ENCODE data around the gene MYO15B.

MYO15B gene

GRCh38 chr17:75617218-75617617, 29.6 kb downstream of the MYO15B start:
- no peak overlapping the region for H3K4me3 ChIP-seq (ENCODE audit: control insufficient read depth, low read depth, low read length)
- DNase-seq (ENCODE audit: low read depth): no peak

GRCh38 chr17:75617675-75618074, 30.1 kb downstream of the MYO15B start:
- no peak for DNase-seq (ENCODE audit: low read depth)
- TF ChIP-seq CTCF (IDR thresholded peaks at IDR 0.05; ENCODE audit: control insufficient read depth, insufficient read depth, low read depth, low read length, missing control alignments): no peak
- no peak overlapping the region for H3K4me3 ChIP-seq (ENCODE audit: control insufficient read depth, low read depth, low read length)

More at GRCh38 chr17:75617218-75617617, 29.6 kb downstream of the MYO15B start:
- TF ChIP-seq CTCF (IDR thresholded peaks at IDR 0.05; ENCODE audit: control insufficient read depth, insufficient read depth, low read depth, low read length, missing control alignments): no peak

DNA sequence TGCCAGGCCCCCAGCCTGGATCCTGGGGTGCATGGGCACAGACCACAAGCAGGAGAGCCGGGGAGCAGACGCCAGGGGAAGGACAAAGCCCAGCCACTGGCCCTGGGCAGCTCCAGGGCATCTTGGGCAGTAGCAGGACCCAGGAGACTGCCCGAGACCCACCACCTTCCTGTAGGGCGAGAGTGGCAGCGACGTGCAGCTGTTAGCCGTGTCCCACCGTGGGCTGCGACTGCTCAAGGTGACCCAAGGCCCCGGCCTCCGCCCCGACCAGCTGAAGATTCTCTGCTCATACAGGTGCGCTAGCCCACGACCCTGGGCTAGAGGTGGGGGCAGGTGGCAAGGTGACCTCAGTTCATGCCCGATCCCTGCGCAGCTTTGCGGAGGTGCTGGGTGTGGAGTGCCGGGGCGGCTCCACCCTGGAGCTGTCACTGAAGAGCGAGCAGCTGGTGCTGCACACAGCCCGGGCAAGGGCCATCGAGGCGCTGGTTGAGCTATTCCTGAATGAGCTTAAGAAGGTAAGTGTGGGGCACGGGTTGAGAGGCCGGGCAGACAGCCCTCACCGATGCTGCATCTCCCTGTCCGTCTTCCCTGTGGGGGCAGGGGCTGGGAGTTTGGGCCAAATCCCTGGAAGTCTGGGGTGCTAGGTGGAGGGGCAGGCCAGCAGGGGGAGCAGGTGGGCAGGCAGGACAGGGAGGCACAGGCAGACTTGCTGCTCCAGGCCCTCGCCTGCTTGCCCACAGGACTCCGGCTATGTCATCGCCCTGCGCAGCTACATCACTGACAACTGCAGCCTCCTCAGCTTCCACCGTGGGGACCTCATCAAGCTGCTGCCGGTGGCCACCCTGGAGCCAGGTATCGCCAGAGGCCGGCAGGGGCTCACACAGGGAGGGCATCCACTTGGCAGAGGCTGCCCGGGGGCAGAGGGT, 32.2 kb downstream of the MYO15B start:
- DNase-seq (ENCODE audit: low read depth): no peak
- H3K4me3 ChIP-seq (ENCODE audit: control insufficient read depth, low read depth, low read length): no peak overlapping the region
- TF ChIP-seq CTCF (IDR thresholded peaks at IDR 0.05; ENCODE audit: control insufficient read depth, insufficient read depth, low read depth, low read length, missing control alignments): peak; percentile 73

DNA sequence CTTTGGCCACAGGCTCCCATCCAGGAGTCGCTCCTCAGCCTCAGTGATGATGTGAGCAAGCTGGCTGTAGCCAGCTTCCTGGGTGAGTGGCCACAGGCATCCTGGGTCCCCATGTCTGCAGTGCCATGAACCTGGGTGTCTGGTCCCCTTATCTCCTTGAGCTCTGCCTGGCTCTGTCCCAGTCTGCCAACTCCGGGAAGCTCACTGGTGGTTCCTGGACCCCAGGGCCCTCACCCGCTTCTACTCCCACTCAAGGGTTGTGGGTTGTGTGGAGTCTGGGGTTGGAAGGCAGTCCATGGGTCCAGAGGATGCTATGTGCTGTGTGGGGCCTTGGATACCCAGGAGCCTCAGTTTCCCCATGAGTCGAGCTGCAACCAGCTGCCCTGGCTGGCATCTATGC, 33.9 kb downstream of the MYO15B start:
- no peak for TF ChIP-seq CTCF (IDR thresholded peaks at IDR 0.05; ENCODE audit: control insufficient read depth, insufficient read depth, low read depth, low read length, missing control alignments)
- no peak for DNase-seq (ENCODE audit: low read depth)
- no peak overlapping the region for H3K4me3 ChIP-seq (ENCODE audit: control insufficient read depth, low read depth, low read length)

DNA sequence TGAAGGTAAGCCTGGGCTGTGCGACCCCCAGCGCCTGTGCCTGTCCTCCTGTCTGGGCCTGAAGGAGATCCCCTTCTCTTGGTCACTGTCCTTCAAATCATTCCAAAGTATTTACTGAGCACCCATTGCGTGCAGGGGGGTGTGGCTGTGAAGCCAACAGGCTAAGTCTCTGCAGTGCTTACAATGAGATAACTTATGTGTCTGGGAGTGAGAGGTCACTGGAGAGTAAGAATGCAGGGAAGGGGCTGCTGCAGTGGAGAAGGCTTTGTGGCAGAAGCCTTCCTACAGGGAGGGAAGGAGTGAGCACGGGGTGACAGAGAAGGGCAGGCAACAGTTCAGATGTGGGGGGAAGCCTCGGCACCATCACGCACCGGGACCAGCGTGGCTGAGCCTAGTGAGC, 34.5 kb downstream of the MYO15B start:
- no peak overlapping the region for H3K4me3 ChIP-seq (ENCODE audit: control insufficient read depth, low read depth, low read length)
- no peak for TF ChIP-seq CTCF (IDR thresholded peaks at IDR 0.05; ENCODE audit: control insufficient read depth, insufficient read depth, low read depth, low read length, missing control alignments)
- DNase-seq (ENCODE audit: low read depth): no peak

- DNase-seq (ENCODE audit: low read depth): no peak
- no peak overlapping the region for H3K4me3 ChIP-seq (ENCODE audit: control insufficient read depth, low read depth, low read length)
- TF ChIP-seq CTCF (IDR thresholded peaks at IDR 0.05; ENCODE audit: control insufficient read depth, insufficient read depth, low read depth, low read length, missing control alignments): no peak
Observed at GRCh38 chr17:75622771-75623273, 35.2 kb downstream of the MYO15B start.

All from AG09309 (cell line).